HG03066 (cell line): ENCODE results near the gene SHISAL2A.
"Not testable (repeated sequence)": the region's sequence is repeated elsewhere in the genome, so short reads cannot be mapped to it uniquely, and the experiment has no call there.

ENCODE experiments used
- ATAC-seq: cut with Tn5 transposase; IDR thresholded peaks from one replicate; pipeline ENCODE4 v1.9.1; 2021; ENCODE audit warnings: low read depth; ENCODE audit not compliant: unreplicated experiment

Gene SHISAL2A

GRCh38 chr1:52680353-52680752, 47.4 kb downstream of the SHISAL2A start:
- no peak for ATAC-seq

GRCh38 chr1:52681136-52681535, 48.2 kb downstream of the SHISAL2A start:
- ATAC-seq, result no peak

DNA sequence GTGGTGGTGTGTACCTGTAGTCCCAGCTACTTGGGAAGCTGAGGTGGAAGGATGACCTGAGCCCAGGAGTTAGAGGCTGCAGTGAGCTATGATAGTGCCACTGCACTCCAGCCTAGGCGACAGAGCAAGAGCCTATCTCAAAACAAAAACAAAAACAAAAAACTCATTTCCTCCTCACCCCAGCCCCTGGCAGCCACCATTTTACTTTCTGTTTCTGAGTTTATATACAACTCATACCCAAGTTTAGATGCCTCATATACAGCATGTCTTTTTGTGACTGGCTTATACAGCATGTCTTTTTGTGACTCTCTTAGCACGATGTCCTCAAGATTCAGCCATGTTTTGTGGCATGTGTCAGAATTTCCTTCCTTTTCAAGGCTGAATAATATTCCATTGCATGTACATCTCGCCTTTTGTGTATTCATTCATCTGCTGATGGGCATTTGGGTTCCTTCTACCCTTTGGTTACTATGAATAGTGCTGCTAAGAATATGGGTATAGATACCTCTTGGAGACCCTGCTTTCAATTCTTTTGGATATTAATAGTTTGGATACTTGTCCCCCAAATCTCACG, 50.5 kb downstream of the SHISAL2A start:
- no peak for ATAC-seq

DNA sequence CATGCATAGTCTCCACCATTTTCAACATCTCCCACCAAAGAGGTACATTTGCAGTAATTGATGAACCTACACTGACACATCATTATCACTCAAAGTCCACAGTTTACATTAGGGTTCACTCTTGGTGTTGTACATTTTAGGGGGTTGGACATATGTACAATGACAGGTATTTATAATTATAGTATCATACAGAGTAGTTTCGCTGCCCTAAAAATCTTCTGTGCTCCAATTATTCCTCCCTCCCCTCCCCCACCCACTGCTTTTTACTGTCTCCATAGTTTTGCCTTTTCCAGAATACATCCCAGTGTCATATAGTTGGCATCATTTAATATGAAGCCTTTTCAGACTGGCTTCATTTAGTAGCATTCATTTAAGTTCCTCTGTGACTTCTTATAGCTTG, 51.6 kb downstream of the SHISAL2A start:
- ATAC-seq, result no peak

- ATAC-seq, result peak; percentile 68
Observed at GRCh38 chr1:52686261-52686751, 53.3 kb downstream of the SHISAL2A start.

DNA sequence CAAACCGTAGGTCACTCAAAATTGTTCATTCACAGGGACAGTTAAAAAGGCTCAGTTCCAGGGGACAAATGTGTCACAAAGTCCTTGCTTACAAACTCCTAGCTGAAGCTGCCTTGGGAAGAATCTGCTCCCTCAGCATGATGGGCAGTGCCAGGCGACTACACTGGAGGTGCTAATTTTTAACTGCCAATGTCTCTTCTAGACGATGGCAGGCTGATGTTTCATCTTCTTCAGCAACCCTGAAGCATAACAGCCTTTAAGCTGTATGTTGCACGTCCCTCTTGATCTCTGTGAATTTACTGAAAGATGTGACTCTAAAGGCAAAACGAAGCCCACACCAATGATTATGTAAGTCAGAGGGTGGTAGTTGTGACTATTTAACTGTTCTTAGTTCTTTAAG, 53.9 kb downstream of the SHISAL2A start:
- no peak for ATAC-seq

DNA sequence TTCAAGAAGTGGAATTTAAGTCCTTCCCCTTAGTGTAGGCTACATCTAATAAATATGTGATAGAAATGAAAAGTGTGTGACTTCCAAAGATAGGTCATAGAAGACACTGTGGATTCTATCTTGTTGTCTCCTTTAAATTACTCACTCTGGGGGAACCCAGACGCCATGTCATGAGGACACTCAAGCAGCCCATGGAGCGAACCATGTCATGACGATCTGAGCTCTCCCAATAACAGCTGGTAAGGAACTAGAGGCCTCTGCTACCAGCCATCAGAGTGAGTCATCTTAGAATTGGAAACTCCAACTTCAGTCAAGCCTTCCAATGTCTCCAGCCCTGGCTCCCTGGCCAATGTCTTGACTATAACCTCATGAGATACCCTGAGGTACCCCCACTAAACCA, 58.9 kb downstream of the SHISAL2A start:
- no peak for ATAC-seq

- no peak for ATAC-seq
Observed at GRCh38 chr1:52692697-52693096, 59.7 kb downstream of the SHISAL2A start.

DNA sequence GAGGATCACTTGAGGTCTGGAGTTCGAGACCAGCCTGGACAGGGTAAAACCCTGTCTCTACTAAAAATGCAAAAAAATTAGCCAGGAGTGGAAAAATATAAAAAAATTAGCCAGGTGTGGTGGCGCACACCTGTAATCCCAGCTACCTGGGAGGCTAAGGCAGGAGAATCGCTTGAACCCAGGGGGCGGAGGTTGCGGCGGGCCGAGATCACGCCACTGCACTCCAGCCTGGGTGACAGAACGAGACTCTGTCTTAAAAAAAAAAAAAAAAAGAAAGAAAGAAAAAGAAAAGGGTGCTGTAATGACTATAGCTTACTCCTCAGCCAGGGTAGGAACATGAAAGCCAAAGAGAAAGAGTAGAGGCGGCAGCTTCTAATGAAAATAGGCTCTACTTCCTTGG, 60.4 kb downstream of the SHISAL2A start:
- not testable (repeated sequence) for ATAC-seq

- no peak for ATAC-seq
Observed at GRCh38 chr1:52693843-52694242, 60.9 kb downstream of the SHISAL2A start.

GRCh38 chr1:52695627-52696026, 62.7 kb downstream of the SHISAL2A start:
- no peak for ATAC-seq

DNA sequence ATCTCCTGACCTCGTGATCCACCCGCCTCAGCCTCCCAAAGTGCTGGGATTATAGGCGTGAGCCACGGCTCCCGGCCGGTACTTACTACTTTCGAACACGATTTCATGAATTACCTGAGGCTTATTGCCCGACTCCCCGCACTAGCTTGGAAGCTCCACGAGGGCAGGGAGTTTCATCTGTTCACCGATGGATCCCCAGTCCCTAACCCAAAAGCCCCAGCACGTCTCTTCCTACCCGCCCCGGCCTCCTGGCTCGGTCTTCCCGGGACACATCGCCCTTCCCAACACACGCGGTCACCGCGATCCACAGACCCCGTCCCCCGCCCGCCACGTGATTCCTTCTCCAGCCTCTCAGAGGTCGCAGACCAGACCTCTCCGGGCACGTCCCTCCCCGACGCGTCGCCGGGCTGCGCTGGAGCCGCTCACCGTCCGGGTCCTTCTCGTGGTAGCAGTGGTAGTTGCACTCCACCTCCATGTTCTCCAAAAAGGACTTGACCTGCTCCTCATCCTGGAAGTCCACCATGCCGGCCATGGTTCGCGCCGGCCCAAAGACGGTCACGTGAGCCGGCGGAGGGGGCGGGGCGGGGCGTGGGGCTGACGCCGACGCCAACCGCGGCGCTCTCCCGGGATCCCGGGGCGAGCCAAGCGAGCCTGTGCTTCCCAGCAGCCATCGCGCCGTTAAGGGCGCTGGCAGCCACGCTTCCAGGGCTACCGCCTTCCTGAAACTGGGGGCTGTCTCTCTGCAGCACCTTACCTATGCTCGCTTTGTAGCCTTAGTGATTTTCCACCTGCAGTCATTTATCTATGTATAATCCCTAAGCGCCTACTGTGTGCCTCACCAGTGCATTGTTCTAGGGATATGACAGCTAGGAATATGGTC, 65.1 kb downstream of the SHISAL2A start, which contains the start of gene COA7:
COA7 (minus strand) TSS at position 553 of the 880 bp plus-strand sequence; CDS start at position 532, 21 bp downstream.
- peak; percentile 48 for ATAC-seq

DNA sequence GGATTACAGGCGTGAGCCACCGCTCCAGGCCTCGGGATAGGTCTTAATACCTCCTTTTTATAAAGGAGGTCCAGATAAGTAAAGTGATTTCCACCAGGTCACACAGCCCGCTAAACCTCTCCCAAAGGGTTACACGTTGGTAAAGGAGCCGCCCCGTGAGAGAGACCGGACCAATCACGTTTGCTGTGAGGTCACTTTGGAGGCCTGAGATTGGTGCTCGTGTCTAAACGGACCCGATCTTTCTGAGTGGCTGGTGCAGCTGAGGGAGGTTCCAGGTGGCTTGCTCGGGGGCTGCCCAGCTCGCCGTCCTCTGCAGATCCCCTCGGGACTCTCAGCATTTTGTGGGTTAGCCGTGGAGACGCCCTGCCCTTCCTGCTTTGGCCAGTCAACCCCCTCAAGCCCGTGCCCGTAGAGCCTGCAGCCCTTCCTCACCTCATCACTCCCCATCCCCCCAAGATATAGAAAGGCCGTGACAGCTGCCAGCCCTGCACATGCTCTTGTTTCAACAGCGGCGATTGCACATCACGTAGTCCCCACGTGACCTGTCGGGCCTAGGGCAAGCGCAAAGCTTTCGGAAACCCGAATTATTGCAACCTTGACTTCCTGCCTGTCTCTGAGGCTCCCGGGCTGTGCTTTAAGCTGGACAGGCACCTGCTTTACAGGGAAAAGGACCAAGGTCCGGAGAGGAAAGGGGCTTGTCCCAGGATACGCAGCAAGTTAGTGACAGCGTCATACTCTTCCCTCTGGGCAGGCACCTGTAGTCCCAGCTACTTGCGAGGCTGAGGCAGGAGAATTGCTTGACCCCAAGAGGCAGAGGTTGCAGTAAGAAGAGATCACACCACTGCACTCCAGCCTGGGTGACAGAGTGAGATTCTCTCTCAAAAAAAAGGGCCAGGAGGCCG, 70.2 kb downstream of the SHISAL2A start:
- ATAC-seq, result peak; percentile 89

DNA sequence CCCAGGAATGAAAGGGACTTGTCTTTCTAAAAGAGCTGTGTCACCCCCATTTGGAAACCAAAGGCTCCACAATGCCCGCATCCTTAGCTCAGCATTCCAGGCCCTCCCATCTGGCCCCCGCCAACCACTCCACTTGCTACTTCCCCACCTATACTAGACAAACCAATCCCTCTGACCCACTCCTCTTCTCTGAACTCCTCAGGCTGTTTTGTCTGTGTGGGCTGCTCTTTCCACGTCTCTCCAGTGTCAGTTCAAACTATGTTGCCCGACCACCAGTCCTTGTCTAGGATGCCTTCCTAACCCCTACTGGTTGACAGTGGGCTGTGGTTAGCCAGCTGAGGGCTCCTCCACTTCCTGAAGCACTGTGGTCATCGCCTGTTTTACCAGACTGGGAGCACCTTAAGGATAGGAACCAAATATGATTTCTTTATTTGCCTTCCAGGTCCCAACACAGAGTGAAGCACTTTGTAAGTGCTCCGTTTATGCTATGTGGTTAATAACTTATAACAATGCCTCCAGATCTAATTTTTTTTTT, 73.2 kb downstream of the SHISAL2A start:
- no peak for ATAC-seq
